ENCODE results near the gene KANK2. TPM values are rescaled to one million over a fixed set of nuclear protein-coding genes. Genes with fewer than 3 reads are reported as not detected.
A peak's percentile ranks its signal among the peaks of the same experiment; 100 is the strongest.

KANK2 gene
- total RNA-seq = 100 to 1,000 TPM; 179 to 194 TPM
- polyA plus RNA-seq (ENCODE audit: insufficient read length in 6 of 6) = 100 to 1,000 TPM; 239 to 286 (median 268) TPM
- long read RNA-seq, donor 1, full-length matches to known transcripts = 16 of 56 reads
- long read RNA-seq, donor 1, partial matches to known transcripts = 32 of 56 reads
- long read RNA-seq, donor 1, other reads (novel, unspliced or antisense) = 8 of 56 reads
- long read RNA-seq, donor 2, transcript KANK2-203 (4 exons, 542 nt) = major isoform, 11 of 29 reads
- long read RNA-seq, donor 2, transcript KANK2-206 (1 exons, 1,126 nt) = minor isoform, 6 of 29 reads
- long read RNA-seq, donor 2, partial matches to known transcripts = 5 of 29 reads
- long read RNA-seq, donor 2, other reads (novel, unspliced or antisense) = 7 of 29 reads
- long read RNA-seq, donor 3, full-length matches to known transcripts = 11 of 17 reads
- long read RNA-seq, donor 3, partial matches to known transcripts = 0 of 17 reads
- long read RNA-seq, donor 3, other reads (novel, unspliced or antisense) = 6 of 17 reads
- long read RNA-seq, donor 4, partial matches to known transcripts = 1 of 16 reads
- long read RNA-seq, donor 4, other reads (novel, unspliced or antisense) = 14 of 16 reads
- long read RNA-seq, donor 5, full-length matches to known transcripts = 7 of 18 reads
- long read RNA-seq, donor 5, partial matches to known transcripts = 11 of 18 reads
- long read RNA-seq, donor 5, other reads (novel, unspliced or antisense) = 0 of 18 reads
- long read RNA-seq, donor 6, full-length matches to known transcripts = 4 of 26 reads
- long read RNA-seq, donor 6, partial matches to known transcripts = 13 of 26 reads
- long read RNA-seq, donor 6, other reads (novel, unspliced or antisense) = 9 of 26 reads
- long read RNA-seq, donor 7, full-length matches to known transcripts = 5 of 5 reads
- long read RNA-seq, donor 7, partial matches to known transcripts = 0 of 5 reads
- long read RNA-seq, donor 7, other reads (novel, unspliced or antisense) = 0 of 5 reads
- long read RNA-seq, donor 8, full-length matches to known transcripts = 10 of 20 reads
- long read RNA-seq, donor 8, partial matches to known transcripts = 10 of 20 reads
- long read RNA-seq, donor 8, other reads (novel, unspliced or antisense) = 0 of 20 reads
- long read RNA-seq, donor 9 = 0 reads
- long read RNA-seq, donor 10, partial matches to known transcripts = 0 of 11 reads
- long read RNA-seq, donor 10, other reads (novel, unspliced or antisense) = 11 of 11 reads
- long read RNA-seq, donor 11 = 0 reads
- long read RNA-seq, donor 12, full-length matches to known transcripts = 6 of 16 reads
- long read RNA-seq, donor 12, partial matches to known transcripts = 5 of 16 reads
- long read RNA-seq, donor 12, other reads (novel, unspliced or antisense) = 5 of 16 reads

DNA sequence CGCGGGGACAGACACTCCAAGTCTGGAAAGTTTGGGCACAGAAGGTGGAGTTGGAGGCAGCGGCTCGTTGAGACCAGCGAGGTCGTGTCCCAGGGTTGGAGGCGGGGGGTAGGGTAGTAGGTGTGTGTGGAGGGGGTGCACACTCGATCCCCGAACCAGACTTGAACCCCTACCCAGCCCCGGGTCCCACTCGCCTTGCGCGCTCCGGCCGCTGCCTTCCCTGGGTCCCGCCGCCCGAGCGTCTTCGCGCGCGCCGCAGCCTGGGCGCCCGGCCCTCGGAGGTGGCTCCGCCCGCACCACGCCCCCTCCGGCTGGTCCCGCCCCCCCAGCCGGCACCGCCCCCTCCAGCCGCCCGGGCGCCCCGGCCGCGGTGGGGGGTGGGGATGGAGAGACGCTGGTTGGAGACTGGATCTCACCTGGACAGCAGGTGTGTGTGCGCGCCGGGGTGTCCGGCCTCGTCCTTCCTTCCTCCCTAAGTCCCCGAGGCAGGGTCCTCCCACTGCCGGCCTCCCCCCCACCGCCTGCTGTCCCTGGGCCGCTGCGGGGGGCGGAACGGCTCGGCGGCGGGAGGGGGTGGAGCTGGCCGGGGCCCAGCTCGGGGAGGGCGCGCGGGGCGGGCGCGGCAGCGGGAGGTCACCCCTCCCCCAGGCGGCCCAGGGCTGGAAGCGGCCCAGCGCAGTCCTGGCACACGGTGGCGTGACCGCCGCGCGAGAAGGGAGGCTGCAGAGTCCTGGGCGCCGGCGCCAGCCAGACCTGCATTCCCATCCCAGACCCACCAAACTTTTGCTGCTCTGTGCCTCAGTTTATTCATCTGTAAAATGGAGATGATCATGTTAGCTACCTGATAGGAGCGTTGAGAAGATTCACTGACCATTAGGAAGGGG lies at the start of gene KANK2:
KANK2 (minus strand) TSS at position 255 of the 884 bp plus-strand sequence. CDS start 3,034 bp downstream, outside the sequence.
- Histone ChIP-seq H3K9me3 (no peaks in the 10 kb centered on the region), H3K27me3 (peaks cover 0 to 10% of the 10 kb centered on the region in 2 donors), H3K4me1 (peaks cover 14 to 43% of the 10 kb centered on the region in 2 donors), H3K4me3 (peak within 1 kb of the TSS; percentile 45 to 56), H3K36me3 (peaks cover 0 to 38% of the 10 kb centered on the region in 2 donors), H3K27ac (peak within 1 kb of the TSS; percentile 38 to 81)
- DNase-seq (peak; percentile 85 to 94 (median 88)), ATAC-seq (peak; percentile 93)
- TF ChIP-seq CTCF (IDR thresholded peaks at IDR 0.05) = no peak
- intact Hi-C loops (cut with DNase I) = loop anchor here in 1 of 2 donors (10.0 kb wide), 1 partner anchor 53 kb away; no protein-coding TSS in a partner anchor

- H3K4me1 ChIP-seq = peaks cover 0 to 43% of the 10 kb centered on the region in 2 donors
- peak overlapping the region; percentile 1 to 58 for H3K27ac ChIP-seq
- peaks cover 0 to 70% of the 10 kb centered on the region in 2 donors for H3K36me3 ChIP-seq
Observed at GRCh38 chr19:11246941-11247340, 49.6 kb upstream of the KANK2 start.

DNA sequence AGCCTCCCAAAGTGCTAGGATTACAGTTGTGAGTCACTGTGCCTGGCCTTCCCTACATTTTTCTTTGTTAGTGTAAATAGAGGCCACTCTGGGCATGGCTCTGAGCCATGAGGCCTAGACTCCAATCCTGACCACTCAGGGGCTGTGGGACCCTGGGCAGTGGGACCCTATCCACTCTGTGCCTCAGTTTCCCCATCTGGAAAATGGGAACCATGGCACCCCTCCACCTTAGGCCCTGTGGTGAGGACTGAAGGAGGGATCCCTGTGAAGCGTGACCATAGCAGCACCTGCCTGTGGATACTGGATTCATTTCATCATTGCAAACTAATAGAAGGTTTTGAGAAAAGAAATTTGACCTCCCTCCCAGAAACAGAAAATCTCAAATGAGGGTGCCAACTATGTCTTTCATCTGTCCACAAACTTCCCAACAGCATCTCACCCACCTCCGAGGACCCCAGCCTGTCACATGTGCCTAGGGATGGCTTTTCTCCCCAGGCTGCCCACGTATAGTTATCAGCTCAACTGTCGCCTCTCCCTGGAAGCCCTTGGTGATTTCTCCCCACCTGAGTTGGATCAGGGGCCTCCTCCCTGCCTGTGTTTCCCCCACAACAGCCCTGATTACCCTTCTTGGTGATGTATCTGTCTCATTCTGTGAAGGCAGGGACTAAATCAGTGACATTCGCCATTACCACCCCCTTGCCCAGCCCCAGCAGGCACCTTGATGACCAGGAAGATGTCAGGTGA lies 47.7 kb upstream of the KANK2 start:
- no peak overlapping the region for H3K4me3 ChIP-seq
- DNase-seq (no peak), ATAC-seq (no peak)
- no peak overlapping the region for H3K27ac ChIP-seq
- H3K4me1 ChIP-seq = peaks cover 0 to 39% of the 10 kb centered on the region in 2 donors
- no peak for TF ChIP-seq CTCF (IDR thresholded peaks at IDR 0.05)
- peaks cover 0 to 68% of the 10 kb centered on the region in 2 donors for H3K36me3 ChIP-seq
- intact Hi-C loops (cut with DNase I) = no loop called here
- H3K27me3 ChIP-seq = no peaks in the 10 kb centered on the region
- no peaks in the 10 kb centered on the region for H3K9me3 ChIP-seq

More at GRCh38 chr19:11246941-11247340, 49.6 kb upstream of the KANK2 start:
- intact Hi-C loops (cut with DNase I) = no loop called here
- H3K4me3 ChIP-seq = no peak overlapping the region
- no peaks in the 10 kb centered on the region for H3K9me3 ChIP-seq
- no peak for ATAC-seq
- H3K27me3 ChIP-seq = no peaks in the 10 kb centered on the region
- DNase-seq = no peak
- TF ChIP-seq CTCF (IDR thresholded peaks at IDR 0.05) = no peak

DNA sequence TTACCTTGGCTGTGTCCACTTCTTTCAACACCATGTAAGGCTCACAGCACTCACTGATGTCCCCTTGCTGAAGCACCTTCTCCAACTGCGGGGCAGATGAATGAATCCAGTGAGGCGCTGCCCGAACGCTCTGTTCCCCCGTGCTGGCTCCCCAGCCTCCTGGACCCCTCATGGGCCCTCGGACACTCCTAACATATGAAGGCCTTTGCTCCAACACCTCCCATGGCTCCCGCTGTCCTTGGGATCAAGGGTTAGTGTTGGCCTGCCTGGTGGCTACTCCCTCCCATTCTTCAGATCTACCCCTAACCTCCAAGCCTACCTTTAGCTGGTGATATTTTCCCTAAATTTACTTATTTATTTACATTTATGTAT lies 46.4 kb upstream of the KANK2 start:
- Histone ChIP-seq H3K27ac (peak overlapping the region; percentile 28 to 62), H3K27me3 (no peaks in the 10 kb centered on the region), H3K4me1 (peaks cover 0 to 39% of the 10 kb centered on the region in 2 donors), H3K9me3 (peaks cover 0 to 6% of the 10 kb centered on the region in 2 donors), H3K36me3 (peaks cover 0 to 69% of the 10 kb centered on the region in 2 donors), H3K4me3 (no peak overlapping the region)
- no peak for TF ChIP-seq CTCF (IDR thresholded peaks at IDR 0.05)
- intact Hi-C loops (cut with DNase I) = no loop called here
- DNase-seq (no peak), ATAC-seq (no peak)
